HG02938 (cell line): ENCODE measurements around the gene PPDPF.
"Not testable (repeated sequence)": the region's sequence is repeated elsewhere in the genome, so short reads cannot be mapped to it uniquely, and the experiment has no call there.

Experiments
- ATAC-seq: cut with Tn5 transposase; IDR thresholded peaks from one replicate; pipeline ENCODE4 v1.9.1; 2021; ENCODE audit warnings: mild to moderate bottlenecking, moderate library complexity; ENCODE audit not compliant: unreplicated experiment

PPDPF gene

GRCh38 chr20:63561624-63562396 is 41.2 kb downstream of the PPDPF start:
- no peak for ATAC-seq

- no peak for ATAC-seq
Measured at GRCh38 chr20:63562461-63563224, 42.1 kb downstream of the PPDPF start.

GRCh38 chr20:63563225-63563935 is 42.8 kb downstream of the PPDPF start:
- ATAC-seq = no peak

GRCh38 chr20:63564036-63564810 is 43.7 kb downstream of the PPDPF start:
- ATAC-seq = no peak

- ATAC-seq = no peak
Measured at GRCh38 chr20:63565021-63565698, 44.6 kb downstream of the PPDPF start.

GRCh38 chr20:63565699-63566335 is 45.3 kb downstream of the PPDPF start:
- ATAC-seq = no peak

GRCh38 chr20:63566395-63567135 is 46.0 kb downstream of the PPDPF start:
- no peak for ATAC-seq

GRCh38 chr20:63567136-63567385 is 46.5 kb downstream of the PPDPF start:
- no peak for ATAC-seq

GRCh38 chr20:63567386-63568169 is 47.0 kb downstream of the PPDPF start:
- ATAC-seq = peak; percentile 50

GRCh38 chr20:63568170-63568981 is 47.8 kb downstream of the PPDPF start:
- no peak for ATAC-seq

GRCh38 chr20:63568986-63569949 is 48.7 kb downstream of the PPDPF start:
- ATAC-seq = no peak

- no peak for ATAC-seq
Measured at GRCh38 chr20:63570281-63571086, 49.9 kb downstream of the PPDPF start.

- not testable (repeated sequence) for ATAC-seq
Measured at GRCh38 chr20:63571087-63571478, 50.5 kb downstream of the PPDPF start.
